KOPT-K1 (cell line): ENCODE data around the gene KAT6B.

ENCODE experiments used
- H3K27ac ChIP-seq: fragments of 200-600 bp; sonication (generic); 2 replicates; pipeline ENCODE4 v1.5.1; 2016; ENCODE audit warnings: antibody characterized with exemption, mild to moderate bottlenecking, low read depth, low read length; ENCODE audit not compliant: poor library complexity, severe bottlenecking
- H3K36me3 ChIP-seq: fragments of 200-600 bp; sonication (generic); 2 replicates; pipeline ENCODE4 v1.5.1; 2017; ENCODE audit warnings: antibody characterized with exemption, mild to moderate bottlenecking, low read length, moderate library complexity; ENCODE audit not compliant: insufficient read depth
- H3K9me3 ChIP-seq: fragments of 200-600 bp; sonication (generic); 2 replicates; pipeline ENCODE4 v1.5.1; 2017; ENCODE audit warnings: antibody characterized with exemption, low read length, mild to moderate bottlenecking; ENCODE audit not compliant: insufficient read depth, poor library complexity, severe bottlenecking

KAT6B gene

DNA sequence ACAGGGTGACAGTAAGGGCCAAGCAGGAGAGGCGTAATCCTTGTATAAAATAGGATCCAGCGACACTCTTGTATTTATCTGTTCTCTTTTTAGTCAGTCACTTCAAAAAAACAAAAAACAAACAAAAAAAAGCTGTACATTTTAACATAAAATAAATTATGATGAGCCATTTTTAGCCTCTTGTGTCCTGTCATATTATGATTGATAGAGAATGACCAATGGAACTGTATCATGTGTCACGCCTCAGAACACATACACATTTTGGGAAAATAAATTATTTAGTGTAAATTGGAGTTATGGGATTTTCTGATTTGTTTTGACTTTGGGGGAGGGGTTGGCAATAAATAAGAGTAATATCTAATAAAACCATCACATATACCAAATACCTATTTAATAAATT lies 205.7 kb downstream of the KAT6B start:
- H3K27ac ChIP-seq, result no peak overlapping the region
- H3K9me3 ChIP-seq, result no peaks in the 10 kb centered on the region
- H3K36me3 ChIP-seq, result peaks cover 41% of the 10 kb centered on the region

DNA sequence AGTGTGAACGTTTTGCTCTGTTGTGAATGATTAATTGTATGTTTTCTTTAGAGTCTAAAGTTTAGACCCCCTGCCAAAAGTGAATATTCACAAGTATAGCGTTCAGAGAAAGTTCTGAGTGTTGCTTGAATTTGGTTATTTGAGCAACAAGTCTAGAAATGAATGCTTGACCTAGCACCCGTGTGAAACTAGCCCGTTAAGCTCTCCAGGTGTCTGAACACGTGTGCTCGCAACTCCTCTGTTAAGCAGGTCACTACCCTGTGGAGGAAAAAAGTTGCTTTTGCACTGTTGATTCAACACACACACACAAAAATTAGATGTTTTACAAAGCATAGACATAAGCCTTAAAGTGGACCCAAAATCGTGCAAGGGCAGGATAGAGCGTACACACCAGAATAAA lies 206.4 kb downstream of the KAT6B start:
- Histone ChIP-seq H3K9me3 (no peaks in the 10 kb centered on the region), H3K36me3 (peaks cover 35% of the 10 kb centered on the region), H3K27ac (no peak overlapping the region)

DNA sequence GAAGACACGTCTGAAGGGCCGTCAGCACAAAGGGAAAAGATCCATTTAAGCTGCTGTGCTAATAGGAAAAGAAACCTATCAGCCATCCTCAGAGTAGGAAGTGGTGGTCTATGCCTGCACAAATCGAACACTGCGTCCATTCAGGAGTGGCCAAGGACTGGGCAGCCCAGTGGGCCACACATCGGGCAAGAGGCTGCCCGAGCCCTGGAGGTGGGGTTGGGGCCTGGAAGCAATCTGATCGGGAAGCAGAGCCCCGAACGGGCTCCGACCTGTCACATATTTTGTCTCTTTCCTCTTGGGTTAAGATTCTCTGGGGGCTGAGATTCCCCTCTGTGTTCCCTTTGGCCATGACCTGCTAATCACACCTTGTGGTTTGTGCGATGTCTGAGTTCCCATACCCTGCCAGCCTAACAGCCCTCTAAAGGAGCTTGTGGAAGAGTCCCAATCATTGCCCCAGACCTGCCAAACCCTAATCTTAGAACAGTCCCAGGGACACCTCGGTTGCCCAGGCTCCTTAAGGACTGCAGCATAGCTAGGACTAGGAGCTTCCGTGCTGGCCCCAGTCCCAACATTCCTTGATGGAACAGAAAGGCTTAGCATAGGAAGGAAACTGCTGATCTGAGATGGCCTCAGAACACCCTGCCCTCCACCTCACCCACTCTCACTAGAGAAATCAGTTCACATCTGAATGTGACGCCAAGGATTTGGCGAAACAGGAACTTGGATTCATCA lies 207.2 kb downstream of the KAT6B start:
- Histone ChIP-seq H3K9me3 (no peaks in the 10 kb centered on the region), H3K36me3 (peaks cover 27% of the 10 kb centered on the region), H3K27ac (no peak overlapping the region)

DNA sequence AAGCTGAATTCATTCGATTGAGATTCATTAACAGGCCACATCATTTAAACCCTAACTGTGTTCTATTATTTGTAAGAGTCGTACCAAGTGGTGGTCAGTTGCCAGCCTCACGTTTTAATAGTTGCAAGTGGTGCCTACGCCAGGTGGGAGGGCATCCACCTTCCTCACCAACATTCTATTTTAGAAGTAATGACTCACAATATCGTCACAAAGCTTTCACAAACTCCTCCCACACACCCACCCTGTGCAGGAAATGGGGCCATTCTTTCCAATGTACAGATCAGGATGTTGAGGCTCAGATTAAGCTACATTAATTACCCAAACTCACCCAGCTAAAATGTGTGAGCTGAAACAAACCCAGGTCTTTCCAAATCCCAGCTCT lies 207.7 kb downstream of the KAT6B start:
- Histone ChIP-seq H3K9me3 (no peaks in the 10 kb centered on the region), H3K27ac (no peak overlapping the region), H3K36me3 (peaks cover 22% of the 10 kb centered on the region)

DNA sequence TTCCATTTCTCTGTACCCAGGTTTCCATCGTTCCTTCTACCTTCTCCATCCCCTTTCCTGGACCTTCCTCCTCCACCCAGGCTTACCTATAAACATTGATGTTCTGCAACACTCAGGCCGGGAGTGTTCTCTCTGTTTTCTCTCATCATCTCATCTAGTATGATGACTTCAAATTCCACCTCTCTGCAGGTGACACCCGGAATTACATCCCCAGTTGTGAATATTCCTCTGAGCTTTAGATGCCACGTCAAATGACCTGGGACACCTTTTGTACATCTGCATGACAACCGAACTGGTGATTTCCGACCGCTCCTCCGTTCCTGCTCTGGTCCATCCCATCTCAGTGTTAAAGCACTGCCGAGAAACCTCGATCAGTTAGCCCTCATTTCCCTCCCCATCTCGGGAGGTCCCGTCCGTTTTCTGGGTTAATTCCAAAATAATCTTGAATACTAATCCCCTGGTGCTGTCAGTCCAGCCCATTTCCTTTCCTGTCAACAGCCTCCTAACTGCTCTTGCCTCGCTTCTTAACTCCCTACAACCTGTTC lies 208.4 kb downstream of the KAT6B start:
- H3K27ac ChIP-seq, result no peak overlapping the region
- H3K9me3 ChIP-seq, result no peaks in the 10 kb centered on the region
- H3K36me3 ChIP-seq, result peaks cover 15% of the 10 kb centered on the region

DNA sequence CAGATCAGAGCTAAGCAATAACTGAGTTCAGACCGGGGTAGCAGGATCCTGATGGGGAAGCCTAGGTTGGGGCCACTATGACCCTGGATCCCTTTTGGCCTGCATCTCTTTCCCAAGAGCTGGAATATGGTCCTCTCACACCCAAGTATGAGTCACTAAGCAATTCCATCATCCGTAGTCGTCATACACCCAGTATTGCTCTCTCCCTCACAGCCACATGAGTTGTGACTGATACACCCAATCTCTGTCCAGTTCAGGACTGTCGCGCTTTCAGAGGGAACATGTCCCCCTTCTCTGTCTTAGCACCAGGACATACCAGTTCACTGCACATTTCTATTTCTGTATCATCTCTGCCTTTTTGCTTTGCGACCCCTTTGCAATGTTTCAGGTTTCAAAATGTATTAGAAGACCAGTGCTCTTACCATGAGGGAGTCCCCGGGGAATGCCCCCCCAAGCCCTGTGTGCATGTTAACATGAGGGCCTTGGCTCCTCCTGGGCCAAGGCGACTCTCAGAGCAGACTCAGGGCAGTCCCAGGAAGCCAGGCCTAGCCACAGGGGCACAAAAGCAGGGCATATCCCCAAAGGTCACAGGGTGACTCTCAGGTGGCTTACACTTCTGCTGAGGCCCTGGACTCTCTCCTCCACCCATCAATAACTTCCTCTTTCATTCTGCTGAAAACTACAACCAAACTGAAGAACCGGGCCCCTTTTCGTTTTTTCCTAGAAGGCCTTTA lies 209.7 kb downstream of the KAT6B start:
- H3K36me3 ChIP-seq, result peaks cover 2% of the 10 kb centered on the region; the same call in 1 of the 2 replicates
- H3K27ac ChIP-seq, result no peak overlapping the region
- H3K9me3 ChIP-seq, result no peaks in the 10 kb centered on the region

DNA sequence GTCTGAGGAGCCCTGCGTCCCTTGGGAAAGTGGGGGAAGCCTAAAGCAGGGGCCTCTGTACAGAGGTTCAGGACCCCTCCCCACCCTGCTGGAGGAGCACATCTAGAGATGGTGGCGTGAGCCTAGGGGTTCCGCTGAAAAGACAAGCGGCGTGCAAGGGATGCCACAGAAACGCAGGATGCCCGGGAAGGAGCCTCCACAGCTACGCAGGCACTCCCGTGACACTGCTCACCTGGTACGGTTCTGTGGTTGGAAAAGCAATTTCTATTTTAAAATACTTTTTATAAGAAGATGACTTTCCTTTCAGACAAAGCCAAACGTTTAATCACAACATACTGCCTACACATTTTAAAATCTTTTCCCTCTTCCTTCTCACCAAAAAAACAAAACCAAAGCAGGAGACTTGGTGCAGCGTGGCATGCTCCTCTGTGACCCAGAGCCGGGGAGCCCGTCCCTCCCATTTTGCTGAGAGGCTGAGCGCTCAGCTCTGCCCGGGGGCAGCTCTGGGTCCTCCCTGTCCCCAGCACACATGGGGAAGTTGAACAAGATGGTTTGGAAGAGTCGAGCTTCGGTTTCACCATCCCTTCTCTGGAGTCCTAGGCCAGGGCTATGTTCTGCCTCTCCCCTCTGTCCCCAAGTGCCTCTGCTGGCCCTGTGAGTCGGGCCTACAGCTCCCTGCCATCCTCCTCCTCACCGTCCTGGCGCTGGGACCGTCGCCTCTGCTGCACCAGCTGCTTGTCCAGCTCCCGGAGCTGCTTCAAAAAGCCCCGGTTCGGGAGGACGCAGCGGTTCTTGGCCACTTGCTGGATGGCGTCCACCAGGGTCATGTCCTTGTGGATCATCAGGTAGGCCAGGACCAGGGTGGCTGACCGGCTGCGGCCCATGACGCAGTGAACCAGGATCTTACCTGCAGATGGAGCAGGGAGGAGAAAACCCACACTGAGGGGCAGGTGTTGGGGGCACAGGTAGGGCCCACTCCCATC lies 211.1 kb downstream of the KAT6B start:
- no peaks in the 10 kb centered on the region for H3K9me3 ChIP-seq
- H3K27ac ChIP-seq, result no peak overlapping the region
- H3K36me3 ChIP-seq, result no peaks in the 10 kb centered on the region

DNA sequence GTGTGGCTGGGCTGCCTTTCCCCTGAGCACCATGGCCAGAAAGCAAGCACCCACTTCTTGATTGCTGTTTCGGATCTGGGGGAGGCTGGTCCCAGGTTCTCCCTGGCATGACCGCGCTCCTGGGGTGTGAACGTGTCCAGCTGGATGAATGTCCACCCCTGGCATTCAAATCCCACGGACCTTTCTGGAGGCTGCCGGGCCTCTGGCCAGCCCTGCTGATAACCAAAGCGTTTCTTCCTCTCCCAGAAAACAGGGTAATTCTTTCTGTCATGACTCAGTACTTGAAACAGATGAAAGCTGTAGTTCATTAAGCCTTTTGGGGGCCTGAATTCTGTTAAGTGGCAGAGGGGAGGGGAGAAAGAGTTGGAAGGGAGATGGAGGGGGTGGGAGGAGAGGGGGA lies 211.9 kb downstream of the KAT6B start:
- no peaks in the 10 kb centered on the region for H3K9me3 ChIP-seq
- no peak overlapping the region for H3K27ac ChIP-seq
- no peaks in the 10 kb centered on the region for H3K36me3 ChIP-seq

DNA sequence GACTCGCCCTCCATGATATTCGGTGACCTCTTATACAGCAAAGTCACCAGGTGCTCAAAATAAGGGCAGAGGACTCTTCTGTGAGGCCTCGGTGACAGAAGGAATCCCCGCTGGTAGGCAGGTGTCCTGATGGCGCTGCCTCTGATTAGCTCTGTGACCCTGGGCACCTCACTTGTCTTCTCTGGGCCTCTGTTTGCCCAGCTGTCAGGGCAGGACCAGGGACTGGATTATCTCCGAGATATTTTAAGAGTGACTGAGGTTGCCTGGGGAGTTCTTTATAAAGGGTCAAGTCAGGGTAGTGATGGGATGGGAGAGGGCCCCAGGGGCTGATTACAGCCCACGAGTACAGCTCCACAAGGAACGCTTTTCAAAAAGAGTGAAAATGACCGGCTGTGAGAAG lies 214.2 kb downstream of the KAT6B start:
- no peaks in the 10 kb centered on the region for H3K9me3 ChIP-seq
- H3K27ac ChIP-seq, result no peak overlapping the region

DNA sequence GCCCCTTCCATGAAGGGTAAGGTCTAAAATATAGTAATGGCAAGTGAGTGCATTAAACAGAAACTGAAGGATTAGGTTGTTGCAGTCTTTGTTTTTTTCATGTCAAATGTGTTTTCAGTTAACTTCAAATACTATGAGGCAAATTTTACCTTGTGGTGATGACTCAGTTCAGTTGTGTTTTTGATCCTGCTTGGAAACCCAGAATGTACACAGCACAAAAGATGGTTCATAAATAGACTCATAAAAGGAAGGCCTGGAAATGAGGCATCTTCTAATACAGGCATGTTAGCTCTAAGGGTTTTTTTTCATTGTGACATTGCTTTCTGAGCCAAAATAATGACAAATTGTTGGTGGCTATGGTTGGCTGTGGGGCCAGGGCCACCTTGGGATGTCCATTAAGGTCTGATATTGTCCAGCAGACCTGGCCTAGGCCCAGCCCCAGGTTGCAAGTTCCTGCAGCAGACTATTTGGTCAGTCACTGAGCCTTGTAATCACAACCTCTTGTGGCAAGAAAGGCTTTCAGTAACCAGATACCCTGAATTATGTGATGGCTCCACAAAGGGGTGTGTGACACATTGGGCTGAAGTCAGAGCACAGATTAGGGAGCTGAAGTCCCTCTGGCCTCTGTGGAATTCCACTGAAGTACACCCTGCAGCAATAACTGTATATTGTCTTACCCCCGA lies 216.0 kb downstream of the KAT6B start:
- Histone ChIP-seq H3K9me3 (no peaks in the 10 kb centered on the region), H3K27ac (no peak overlapping the region), H3K36me3 (no peaks in the 10 kb centered on the region)

More for the DNA sequence above, 214.2 kb downstream of the KAT6B start:
- no peaks in the 10 kb centered on the region for H3K36me3 ChIP-seq

DNA sequence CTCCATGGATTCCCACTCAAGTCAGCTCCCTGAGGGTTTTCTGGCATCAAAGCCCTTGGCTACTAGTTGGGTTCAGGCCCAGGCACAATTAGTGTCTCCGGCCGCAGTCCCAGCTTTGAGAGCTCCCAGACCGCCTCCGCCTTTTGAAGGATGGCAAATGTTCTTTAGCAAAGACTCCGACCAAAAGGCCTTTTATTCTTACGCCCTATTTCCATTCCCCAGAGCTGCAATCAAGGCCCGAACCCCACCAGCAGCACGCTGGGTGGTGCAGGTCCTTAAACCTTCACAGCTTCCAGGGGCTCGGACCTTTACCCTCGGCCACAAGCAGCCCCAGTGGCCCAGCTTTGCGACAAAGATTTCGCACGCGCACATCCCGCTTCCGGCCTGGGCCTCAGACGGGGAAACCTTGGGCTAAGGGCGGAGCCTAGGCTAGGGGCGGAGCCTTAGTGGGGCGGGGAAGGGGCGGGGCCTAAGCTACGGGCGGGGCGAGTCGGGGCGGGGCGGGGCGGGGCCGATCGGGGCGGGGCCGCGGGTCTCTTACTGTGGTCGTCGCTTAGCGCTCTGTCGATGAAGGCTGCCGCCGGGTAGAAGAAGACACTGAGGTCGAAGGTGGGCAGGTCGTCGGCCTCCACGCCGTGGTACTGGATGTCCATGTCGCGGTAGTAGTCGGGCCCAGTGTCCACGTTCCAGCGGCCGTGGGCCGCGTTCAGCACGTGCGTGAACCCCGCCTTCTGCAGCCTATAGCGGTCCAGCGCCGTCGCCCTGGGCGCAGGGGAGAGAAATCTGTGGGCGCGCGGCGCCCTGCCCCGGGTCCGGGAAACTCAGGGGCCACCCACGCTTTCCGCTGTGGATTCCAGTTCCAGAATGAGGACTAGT lies 217.1 kb downstream of the KAT6B start:
- Histone ChIP-seq H3K36me3 (no peaks in the 10 kb centered on the region), H3K27ac (no peak overlapping the region), H3K9me3 (no peaks in the 10 kb centered on the region)

DNA sequence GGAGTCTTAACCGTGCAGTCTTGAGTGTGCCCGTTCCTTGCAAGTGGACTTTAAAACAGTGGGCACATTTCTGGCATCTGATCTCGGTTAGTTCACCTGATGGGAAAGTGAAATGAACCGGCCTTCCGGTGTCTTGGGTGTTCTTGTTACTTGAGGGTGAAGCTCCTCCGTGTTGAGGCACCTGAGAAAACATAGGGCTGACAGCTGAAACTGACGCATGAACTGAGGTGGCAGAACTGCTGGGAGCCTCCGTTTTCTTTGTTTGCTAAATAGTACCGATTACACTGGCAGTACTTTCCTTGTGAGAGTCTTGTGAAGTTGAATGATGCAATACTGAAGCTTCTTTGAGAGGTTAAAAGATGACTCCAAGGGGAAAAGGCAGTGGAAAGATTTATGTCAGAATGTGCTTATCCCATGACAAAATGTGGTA lies 222.3 kb downstream of the KAT6B start:
- no peak overlapping the region for H3K27ac ChIP-seq
- H3K9me3 ChIP-seq, result no peaks in the 10 kb centered on the region

DNA sequence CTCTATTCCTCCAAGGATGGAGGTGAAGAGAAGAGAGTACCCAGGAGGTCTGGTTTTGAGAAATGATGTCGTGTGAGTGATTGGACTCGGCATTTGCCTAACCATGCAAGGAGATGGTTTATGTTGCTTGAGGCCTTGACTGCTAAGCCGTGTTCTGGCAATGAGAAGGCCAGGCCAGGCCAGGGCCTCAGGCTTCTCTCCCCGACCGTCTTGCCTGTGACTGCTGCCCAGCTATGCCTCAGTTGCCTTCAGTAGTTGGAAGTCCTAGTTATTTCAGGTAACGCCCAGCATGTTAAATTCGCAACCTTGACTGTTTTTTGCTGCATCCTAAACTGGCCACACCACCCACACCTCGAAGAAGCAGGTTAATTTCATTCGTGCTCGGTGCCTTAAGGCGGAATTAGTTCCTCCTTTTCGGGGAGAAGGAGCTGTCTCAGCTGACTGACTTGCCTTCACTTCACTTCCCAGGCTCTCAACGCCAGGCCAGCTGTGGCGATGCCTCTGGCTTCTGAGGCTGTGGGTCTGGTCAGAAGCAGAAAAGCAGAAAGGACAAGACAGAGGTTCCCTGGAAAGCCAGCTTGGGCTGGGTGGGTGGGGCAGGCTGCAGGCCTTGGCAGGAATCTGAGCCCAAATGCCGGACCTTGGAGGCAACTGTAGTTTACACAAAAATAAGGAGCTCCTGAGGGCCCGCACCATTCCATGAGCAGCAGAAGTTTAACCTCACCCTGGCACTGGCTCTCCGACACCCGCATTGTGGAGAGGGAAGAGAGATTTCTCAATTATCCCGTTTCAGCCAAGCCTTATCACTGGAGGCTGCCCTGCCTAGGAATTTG lies 223.1 kb downstream of the KAT6B start:
- H3K36me3 ChIP-seq, result no peaks in the 10 kb centered on the region
- no peak overlapping the region for H3K27ac ChIP-seq
- H3K9me3 ChIP-seq, result no peaks in the 10 kb centered on the region

More for the DNA sequence above, 222.3 kb downstream of the KAT6B start:
- no peaks in the 10 kb centered on the region for H3K36me3 ChIP-seq
